SU-DHL-6 (cell line): Measurements from ENCODE around the gene ARMH1.

Experiments
- H2AFZ ChIP-seq: fragments of 200-600 bp; sonication (generic); 2 replicates; pipeline ENCODE4 v1.6.1; 2014; ENCODE audit warnings: low read depth, mild to moderate bottlenecking, moderate library complexity, mixed read lengths, antibody characterized with exemption, low read length; ENCODE audit not compliant: severe bottlenecking
- H3F3A ChIP-seq: fragments of 200-600 bp; shearing (Covaris generic); 2 replicates; pipeline ENCODE4 v1.6.0; 2016; ENCODE audit warnings: antibody characterized with exemption, mild to moderate bottlenecking; ENCODE audit not compliant: insufficient read depth
- H3K27ac ChIP-seq: fragments of 200-600 bp; sonication (generic); 2 replicates; pipeline ENCODE4 v1.5.1; 2016; ENCODE audit warnings: low read depth, mild to moderate bottlenecking, low read length, moderate library complexity, mixed read lengths
- H3K27me3 ChIP-seq: fragments of 200-600 bp; sonication (generic), shearing (Covaris generic); 2 replicates; pipeline ENCODE4 v1.6.0; 2014; ENCODE audit warnings: mild to moderate bottlenecking, low read length
- H3K36me3 ChIP-seq: fragments of 200-600 bp; sonication (generic); 2 replicates; pipeline ENCODE4 v1.6.1; 2014; ENCODE audit warnings: mild to moderate bottlenecking, low read length, mixed read lengths
- H3K4me2 ChIP-seq: fragments of 300-600, 200-600 bp; shearing (Covaris generic), sonication (generic); 2 replicates; pipeline ENCODE4 v1.6.0; 2014; ENCODE audit warnings: low read length, low read depth, mild to moderate bottlenecking; ENCODE audit not compliant: poor library complexity, severe bottlenecking
- H3K4me3 ChIP-seq: fragments of 200-600 bp; sonication (generic); 2 replicates; pipeline ENCODE4 v1.5.1; 2014; ENCODE audit warnings: antibody characterized with exemption, low read length, mild to moderate bottlenecking, mixed read lengths; ENCODE audit not compliant: insufficient read depth, poor library complexity, severe bottlenecking
- H3K79me2 ChIP-seq: fragments of 200-600 bp; sonication (generic); 2 replicates; pipeline ENCODE4 v1.6.1; 2014; ENCODE audit warnings: mild to moderate bottlenecking, low read length, moderate library complexity; ENCODE audit not compliant: insufficient read depth
- H3K9ac ChIP-seq: fragments of 200-600 bp; sonication (generic); 2 replicates; pipeline ENCODE4 v1.7.0; 2014; ENCODE audit warnings: mild to moderate bottlenecking, low read length
- H3K9me2 ChIP-seq: fragments of 200-600 bp; sonication (generic); replicated peaks from 2 replicates; pipeline ENCODE4 v1.6.1; 2014; ENCODE audit warnings: low read length; ENCODE audit not compliant: insufficient read depth
- H3K9me3 ChIP-seq: fragments of 200-600 bp; sonication (generic); 2 replicates; pipeline ENCODE4 v1.6.1; 2014; ENCODE audit warnings: low read length, mixed read lengths; ENCODE audit not compliant: insufficient read depth
- H4K20me1 ChIP-seq: fragments of 200-600 bp; sonication (generic); 2 replicates; pipeline ENCODE4 v1.6.1; 2014; ENCODE audit warnings: low read depth, mild to moderate bottlenecking, antibody characterized with exemption, low read length, moderate library complexity, mixed read lengths
- EZH2phosphoT487 ChIP-seq: fragments of 200-600 bp; sonication (generic), shearing (Covaris generic); conservative IDR thresholded peaks from 2 replicates; pipeline ENCODE4 v1.6.1; 2018; ENCODE audit warnings: mild to moderate bottlenecking, antibody characterized with exemption, low read length, moderate library complexity, mixed read lengths
- TF ChIP-seq, protein P1 (sequence below): fragments of 200-600 bp; sonication (generic); IDR thresholded peaks from one replicate; pipeline ENCODE4 v1.5.1; 2017; ENCODE audit warnings: antibody characterized with exemption, mild to moderate bottlenecking, low read length, moderate library complexity; ENCODE audit not compliant: insufficient read depth, poor library complexity, severe bottlenecking

Gene ARMH1

GRCh38 chr1:44672254-44672955 lies 2.1 kb upstream of the ARMH1 start:
- H3K9me3 ChIP-seq = no peaks in the 10 kb centered on the region
- no peaks in the 10 kb centered on the region for H3K27me3 ChIP-seq
- no peak overlapping the region for H3K4me3 ChIP-seq
- no peaks in the 10 kb centered on the region for H3K9me2 ChIP-seq
- H3K4me2 ChIP-seq = no peak overlapping the region
- H3K79me2 ChIP-seq = no peaks in the 10 kb centered on the region
- no peaks in the 10 kb centered on the region for H4K20me1 ChIP-seq
- no peaks in the 10 kb centered on the region for H3K36me3 ChIP-seq
- TF ChIP-seq, protein P1, sequence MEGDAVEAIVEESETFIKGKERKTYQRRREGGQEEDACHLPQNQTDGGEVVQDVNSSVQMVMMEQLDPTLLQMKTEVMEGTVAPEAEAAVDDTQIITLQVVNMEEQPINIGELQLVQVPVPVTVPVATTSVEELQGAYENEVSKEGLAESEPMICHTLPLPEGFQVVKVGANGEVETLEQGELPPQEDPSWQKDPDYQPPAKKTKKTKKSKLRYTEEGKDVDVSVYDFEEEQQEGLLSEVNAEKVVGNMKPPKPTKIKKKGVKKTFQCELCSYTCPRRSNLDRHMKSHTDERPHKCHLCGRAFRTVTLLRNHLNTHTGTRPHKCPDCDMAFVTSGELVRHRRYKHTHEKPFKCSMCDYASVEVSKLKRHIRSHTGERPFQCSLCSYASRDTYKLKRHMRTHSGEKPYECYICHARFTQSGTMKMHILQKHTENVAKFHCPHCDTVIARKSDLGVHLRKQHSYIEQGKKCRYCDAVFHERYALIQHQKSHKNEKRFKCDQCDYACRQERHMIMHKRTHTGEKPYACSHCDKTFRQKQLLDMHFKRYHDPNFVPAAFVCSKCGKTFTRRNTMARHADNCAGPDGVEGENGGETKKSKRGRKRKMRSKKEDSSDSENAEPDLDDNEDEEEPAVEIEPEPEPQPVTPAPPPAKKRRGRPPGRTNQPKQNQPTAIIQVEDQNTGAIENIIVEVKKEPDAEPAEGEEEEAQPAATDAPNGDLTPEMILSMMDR = no peak
- no peak for TF ChIP-seq EZH2phosphoT487
- H3K9ac ChIP-seq = no peak overlapping the region
- H3F3A ChIP-seq = no peaks in the 10 kb centered on the region
- H2AFZ ChIP-seq = no peak overlapping the region
- no peak overlapping the region for H3K27ac ChIP-seq

GRCh38 chr1:44672961-44673674 lies 1.4 kb upstream of the ARMH1 start:
- Histone ChIP-seq H3K36me3 (no peaks in the 10 kb centered on the region), H3K9ac (peak overlapping the region; percentile 60), H3F3A (no peaks in the 10 kb centered on the region), H4K20me1 (no peaks in the 10 kb centered on the region), H3K9me3 (no peaks in the 10 kb centered on the region), H3K27ac (no peak overlapping the region), H3K4me3 (peak overlapping the region; percentile 67), H3K27me3 (no peaks in the 10 kb centered on the region), H3K4me2 (peak overlapping the region; percentile 66), H3K79me2 (no peaks in the 10 kb centered on the region), H3K9me2 (no peaks in the 10 kb centered on the region), H2AFZ (peak overlapping the region; percentile 77)
- TF ChIP-seq EZH2phosphoT487 = no peak

- peak overlapping the region; percentile 66 for H3K4me2 ChIP-seq
- H3K79me2 ChIP-seq = no peaks in the 10 kb centered on the region
- no peaks in the 10 kb centered on the region for H3K9me3 ChIP-seq
- peak overlapping the region; percentile 77 for H2AFZ ChIP-seq
- peak overlapping the region; percentile 60 for H3K9ac ChIP-seq
- no peak overlapping the region for H3K27ac ChIP-seq
- no peaks in the 10 kb centered on the region for H3K27me3 ChIP-seq
- H4K20me1 ChIP-seq = no peaks in the 10 kb centered on the region
- H3F3A ChIP-seq = no peaks in the 10 kb centered on the region
- no peaks in the 10 kb centered on the region for H3K9me2 ChIP-seq
- TF ChIP-seq, protein P1 = no peak
- no peak for TF ChIP-seq EZH2phosphoT487
- no peaks in the 10 kb centered on the region for H3K36me3 ChIP-seq
- H3K4me3 ChIP-seq = peak overlapping the region; percentile 67
These were observed 820 bp upstream of the ARMH1 start for GRCh38 chr1:44673675-44674112.

GRCh38 chr1:44675186-44675585 lies 672 bp downstream of the ARMH1 start:
- H3K27me3 ChIP-seq = no peaks in the 10 kb centered on the region
- no peaks in the 10 kb centered on the region for H3K79me2 ChIP-seq
- H3K36me3 ChIP-seq = no peaks in the 10 kb centered on the region
- H4K20me1 ChIP-seq = no peaks in the 10 kb centered on the region
- H3K27ac ChIP-seq = no peak overlapping the region
- H3K9me2 ChIP-seq = no peaks in the 10 kb centered on the region
- TF ChIP-seq, protein P1 = no peak
- no peak for TF ChIP-seq EZH2phosphoT487
- peak overlapping the region; percentile 57 for H3K4me3 ChIP-seq
- H3F3A ChIP-seq = no peaks in the 10 kb centered on the region
- H3K4me2 ChIP-seq = peak overlapping the region; percentile 63
- peak overlapping the region; percentile 25 for H2AFZ ChIP-seq
- peak overlapping the region; percentile 60 for H3K9ac ChIP-seq
- H3K9me3 ChIP-seq = no peaks in the 10 kb centered on the region
